ENCODE data around the gene MAST3. TPM values are rescaled to one million over a fixed set of nuclear protein-coding genes. Genes with fewer than 3 reads are reported as not detected.

MAST3 gene
- polyA plus RNA-seq, 1 of the 3 experiments (the other 2 are of a cell fraction) = 4.5 TPM

DNA sequence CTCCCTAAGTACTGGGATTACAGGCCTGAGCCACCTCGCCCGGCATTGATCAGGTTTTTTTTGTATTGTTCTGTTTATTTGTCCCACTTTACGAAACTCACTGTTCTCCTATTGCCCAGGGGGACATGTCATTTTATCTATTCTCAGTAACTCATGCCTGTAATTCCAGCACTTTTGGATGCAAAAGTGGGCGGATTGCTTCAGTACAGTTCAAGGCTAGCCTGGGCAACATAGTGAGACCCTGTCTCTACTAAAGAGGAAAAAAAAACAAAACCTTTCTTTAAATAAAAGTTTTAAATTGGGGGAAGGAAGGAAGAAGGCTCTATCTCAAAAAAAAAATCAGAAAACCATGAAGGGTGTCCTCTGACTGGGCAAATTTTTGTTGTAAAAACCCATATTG lies 92.7 kb downstream of the MAST3 start:
- Histone ChIP-seq H3K9me3 (no peaks in the 10 kb centered on the region), H3F3A (replicated peaks; ENCODE audit: insufficient read depth) (peaks cover 15% of the 10 kb centered on the region), H3K4me2 (no peak overlapping the region), H2AFZ (ENCODE audit: low read depth) (no peak overlapping the region), H3K27ac (ENCODE audit: low read depth in 2 of 2, low read length in 1 of 2) (no peak overlapping the region), H3K36me3 (replicated peaks in 1 of 2; ENCODE audit: control insufficient read depth in 1 of 2, insufficient read depth in 2 of 2, low read length in 1 of 2) (no peaks in the 10 kb centered on the region), H3K4me1 (ENCODE audit: control insufficient read depth in 1 of 2, insufficient read depth in 2 of 2, low read depth in 1 of 2, low read length in 1 of 2) (peaks cover 9 to 18% of the 10 kb centered on the region in 2 experiments; a peak in 2 of 4 replicates), H4K20me1 (ENCODE audit: insufficient read depth) (peaks cover 8% of the 10 kb centered on the region; the same call in 1 of the 2 replicates), H3K9me2 (no peaks in the 10 kb centered on the region), H3K9ac (no peak overlapping the region), H3K4me3 (ENCODE audit: low read depth in 2 of 2, low read length in 1 of 2) (no peak overlapping the region), H3K79me2 (ENCODE audit: insufficient read depth) (peaks cover 9% of the 10 kb centered on the region; the same call in 1 of the 2 replicates), H3K27me3 (ENCODE audit: insufficient read depth) (no peaks in the 10 kb centered on the region)
- TF ChIP-seq NFIC (IDR thresholded peaks at IDR 0.05; ENCODE audit: borderline replicate concordance) (no peak), FOXJ3 (CRISPR knock-in tag; IDR thresholded peaks at IDR 0.05) (no peak), RFX5 (IDR thresholded peaks at IDR 0.05; ENCODE audit: low read length) (no peak), RCOR1 (IDR thresholded peaks at IDR 0.05; ENCODE audit: low read length) (no peak), EZH2phosphoT487 (IDR thresholded peaks at IDR 0.05; ENCODE audit: borderline replicate concordance, low read depth) (no peak), JUND (IDR thresholded peaks at IDR 0.05) (no peak)
- TF ChIP-seq, protein P1, sequence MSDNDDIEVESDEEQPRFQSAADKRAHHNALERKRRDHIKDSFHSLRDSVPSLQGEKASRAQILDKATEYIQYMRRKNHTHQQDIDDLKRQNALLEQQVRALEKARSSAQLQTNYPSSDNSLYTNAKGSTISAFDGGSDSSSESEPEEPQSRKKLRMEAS (IDR thresholded peaks at IDR 0.05; ENCODE audit: low read depth) = no peak
- TF ChIP-seq, protein P2, sequence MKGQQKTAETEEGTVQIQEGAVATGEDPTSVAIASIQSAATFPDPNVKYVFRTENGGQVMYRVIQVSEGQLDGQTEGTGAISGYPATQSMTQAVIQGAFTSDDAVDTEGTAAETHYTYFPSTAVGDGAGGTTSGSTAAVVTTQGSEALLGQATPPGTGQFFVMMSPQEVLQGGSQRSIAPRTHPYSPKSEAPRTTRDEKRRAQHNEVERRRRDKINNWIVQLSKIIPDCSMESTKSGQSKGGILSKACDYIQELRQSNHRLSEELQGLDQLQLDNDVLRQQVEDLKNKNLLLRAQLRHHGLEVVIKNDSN (IDR thresholded peaks at IDR 0.05; ENCODE audit: borderline replicate concordance, low read depth) = no peak
- POLR2A ChIA-PET = no interaction called here
- DNase-seq = no peak
- CTCF ChIA-PET = interaction anchor here (1.4 to 3.1 kb wide), 2 partner anchors 22 to 42 kb away, joined by 5 to 16 read pairs; no protein-coding TSS in a partner anchor
- WGBS (ENCODE audit: low lambda C conversion rate) = 88% methylated on average over 4 of the region's 4 CpGs

DNA sequence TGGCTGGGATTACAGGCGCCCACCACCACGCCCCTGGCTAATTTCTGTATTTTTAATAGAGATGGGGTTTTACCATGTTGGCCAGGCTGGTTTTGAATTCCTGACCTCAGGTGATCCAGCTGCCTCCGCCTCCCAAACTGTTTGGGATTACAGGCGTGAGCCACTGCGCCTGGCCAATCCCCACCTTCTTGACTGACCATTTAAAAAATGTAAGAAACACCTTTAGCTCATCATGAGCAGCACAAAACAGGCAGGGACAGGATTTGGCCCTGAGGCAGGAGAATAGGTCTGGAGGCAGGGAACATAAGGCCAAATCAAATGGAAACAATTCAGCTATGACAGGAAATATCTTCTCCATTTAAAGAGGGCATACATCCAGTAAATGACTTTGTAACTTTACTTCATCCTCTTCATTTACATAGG lies 94.1 kb downstream of the MAST3 start:
- peak overlapping the region; percentile 82 to 84 for H3K27ac ChIP-seq (ENCODE audit: low read depth in 2 of 2, low read length in 1 of 2)
- DNase-seq = no peak
- POLR2A ChIA-PET = interaction anchor here (0.8 to 1.0 kb wide), 3 partner anchors 9 to 131 kb away, joined by 3 read pairs; partner anchors contain the start of gene LSM4
- H3K9ac ChIP-seq = peak overlapping the region; percentile 74; the same call in 1 of the 2 replicates
- peak overlapping the region; percentile 83 for H2AFZ ChIP-seq (ENCODE audit: low read depth)
- peak overlapping the region; percentile 89 for H3K4me2 ChIP-seq
- peaks cover 15% of the 10 kb centered on the region for H3F3A ChIP-seq (replicated peaks; ENCODE audit: insufficient read depth)
- CTCF ChIA-PET = interaction anchor here (0.7 to 20.7 kb wide), 16 partner anchors 10 to 196 kb away, joined by 3 to 505 read pairs (median 6); partner anchors contain the start of genes IFI30 and RAB3A
- no peaks in the 10 kb centered on the region for H3K9me3 ChIP-seq
- H3K27me3 ChIP-seq (ENCODE audit: insufficient read depth) = no peaks in the 10 kb centered on the region
- no peaks in the 10 kb centered on the region for H3K9me2 ChIP-seq
- peaks cover 0 to 3% of the 10 kb centered on the region in 2 experiments for H3K36me3 ChIP-seq (replicated peaks in 1 of 2; ENCODE audit: control insufficient read depth in 1 of 2, insufficient read depth in 2 of 2, low read length in 1 of 2)
- 84% methylated on average over 5 of the region's 5 CpGs for WGBS (ENCODE audit: low lambda C conversion rate)
- peaks cover 9% of the 10 kb centered on the region; the same call in 1 of the 2 replicates for H3K79me2 ChIP-seq (ENCODE audit: insufficient read depth)
- peaks cover 9 to 26% of the 10 kb centered on the region in 2 experiments; a peak in 2 of 4 replicates for H3K4me1 ChIP-seq (ENCODE audit: control insufficient read depth in 1 of 2, insufficient read depth in 2 of 2, low read depth in 1 of 2, low read length in 1 of 2)
- TF ChIP-seq RFX5 (IDR thresholded peaks at IDR 0.05; ENCODE audit: low read length) (no peak), JUND (IDR thresholded peaks at IDR 0.05) (no peak), FOXM1 (IDR thresholded peaks at IDR 0.05; ENCODE audit: low read depth) (no peak), EP300 (IDR thresholded peaks at IDR 0.05; ENCODE audit: borderline replicate concordance in 1 of 2, low read depth in 1 of 2, low read length in 1 of 2) (no peak), POLR2AphosphoS5 (IDR thresholded peaks at IDR 0.05; ENCODE audit: low read depth, low read length) (no peak), TAF1 (IDR thresholded peaks at IDR 0.05; ENCODE audit: borderline replicate concordance, low read depth, low read length) (no peak), TCF12 (IDR thresholded peaks at IDR 0.05) (no peak), RCOR1 (IDR thresholded peaks at IDR 0.05; ENCODE audit: low read length) (no peak), MEF2A (IDR thresholded peaks at IDR 0.05; ENCODE audit: borderline replicate concordance, low read depth) (no peak), MXI1 (IDR thresholded peaks at IDR 0.05; ENCODE audit: low read depth, low read length) (no peak), GATA2 (CRISPR knock-in tag; IDR thresholded peaks at IDR 0.05) (no peak), CHD2 (IDR thresholded peaks at IDR 0.05; ENCODE audit: low read length, partially characterized antibody) (no peak), RXRA (IDR thresholded peaks at IDR 0.05; ENCODE audit: borderline replicate concordance, low read depth) (no peak), TEAD4 (IDR thresholded peaks at IDR 0.05; ENCODE audit: borderline replicate concordance, insufficient read depth) (no peak), RAD21 (IDR thresholded peaks at IDR 0.05; ENCODE audit: low read length) (no peak)
- TF ChIP-seq, protein P3, sequence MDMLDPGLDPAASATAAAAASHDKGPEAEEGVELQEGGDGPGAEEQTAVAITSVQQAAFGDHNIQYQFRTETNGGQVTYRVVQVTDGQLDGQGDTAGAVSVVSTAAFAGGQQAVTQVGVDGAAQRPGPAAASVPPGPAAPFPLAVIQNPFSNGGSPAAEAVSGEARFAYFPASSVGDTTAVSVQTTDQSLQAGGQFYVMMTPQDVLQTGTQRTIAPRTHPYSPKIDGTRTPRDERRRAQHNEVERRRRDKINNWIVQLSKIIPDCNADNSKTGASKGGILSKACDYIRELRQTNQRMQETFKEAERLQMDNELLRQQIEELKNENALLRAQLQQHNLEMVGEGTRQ (IDR thresholded peaks at IDR 0.05; ENCODE audit: borderline replicate concordance, low read depth, low read length) = no peak
- TF ChIP-seq, protein P4, sequence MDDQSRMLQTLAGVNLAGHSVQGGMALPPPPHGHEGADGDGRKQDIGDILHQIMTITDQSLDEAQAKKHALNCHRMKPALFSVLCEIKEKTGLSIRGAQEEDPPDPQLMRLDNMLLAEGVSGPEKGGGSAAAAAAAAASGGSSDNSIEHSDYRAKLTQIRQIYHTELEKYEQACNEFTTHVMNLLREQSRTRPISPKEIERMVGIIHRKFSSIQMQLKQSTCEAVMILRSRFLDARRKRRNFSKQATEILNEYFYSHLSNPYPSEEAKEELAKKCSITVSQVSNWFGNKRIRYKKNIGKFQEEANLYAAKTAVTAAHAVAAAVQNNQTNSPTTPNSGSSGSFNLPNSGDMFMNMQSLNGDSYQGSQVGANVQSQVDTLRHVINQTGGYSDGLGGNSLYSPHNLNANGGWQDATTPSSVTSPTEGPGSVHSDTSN (IDR thresholded peaks at IDR 0.05) = no peak
- TF ChIP-seq, protein P2 (IDR thresholded peaks at IDR 0.05; ENCODE audit: borderline replicate concordance, low read depth) = no peak
- H3K4me3 ChIP-seq (ENCODE audit: low read depth in 2 of 2, low read length in 1 of 2) = peak overlapping the region; percentile 48 to 69
- peaks cover 8% of the 10 kb centered on the region; the same call in 1 of the 2 replicates for H4K20me1 ChIP-seq (ENCODE audit: insufficient read depth)
